Fibroblast of upper back skin (primary cell): Measurements from ENCODE around the gene BAZ2B.

ENCODE experiments used
- DNase-seq: peaks from one replicate; pipeline ENCODE4 v3.0.0-alpha.2; 2013

BAZ2B gene

GRCh38 chr2:159518321-159519005 is 97.9 kb downstream of the BAZ2B start:
- peak; percentile 7 for DNase-seq

- peak; percentile 6 for DNase-seq
Measured at GRCh38 chr2:159516241-159516758, 100.0 kb downstream of the BAZ2B start.

GRCh38 chr2:159515441-159515840 is 100.9 kb downstream of the BAZ2B start:
- no peak for DNase-seq

- no peak for DNase-seq
Measured at GRCh38 chr2:159513745-159514144, 102.6 kb downstream of the BAZ2B start.

- DNase-seq: no peak
Measured at GRCh38 chr2:159508140-159508539, 108.2 kb downstream of the BAZ2B start.

GRCh38 chr2:159506764-159507440 is 109.4 kb downstream of the BAZ2B start:
- DNase-seq: peak; percentile 3

- DNase-seq: no peak
Measured at GRCh38 chr2:159506202-159506601, 110.1 kb downstream of the BAZ2B start.

GRCh38 chr2:159505196-159505595 is 111.2 kb downstream of the BAZ2B start:
- peak; percentile 69 for DNase-seq

GRCh38 chr2:159501743-159502142 is 114.6 kb downstream of the BAZ2B start:
- DNase-seq: no peak

GRCh38 chr2:159497847-159498246 is 118.5 kb downstream of the BAZ2B start:
- no peak for DNase-seq

- DNase-seq: peak; percentile 94
Measured at GRCh38 chr2:159497256-159497655, 119.1 kb downstream of the BAZ2B start.

- no peak for DNase-seq
Measured at GRCh38 chr2:159489476-159489875, 126.9 kb downstream of the BAZ2B start.

- no peak for DNase-seq
Measured at GRCh38 chr2:159484532-159484931, 131.8 kb downstream of the BAZ2B start.

GRCh38 chr2:159476329-159476728 is 140.0 kb downstream of the BAZ2B start:
- no peak for DNase-seq

- no peak for DNase-seq
Measured at GRCh38 chr2:159475793-159476192, 140.6 kb downstream of the BAZ2B start.

GRCh38 chr2:159471340-159471739 is 145.0 kb downstream of the BAZ2B start:
- DNase-seq: no peak

GRCh38 chr2:159468257-159468656 is 148.1 kb downstream of the BAZ2B start:
- DNase-seq: no peak

GRCh38 chr2:159462961-159463360 is 153.4 kb downstream of the BAZ2B start:
- DNase-seq: no peak

GRCh38 chr2:159462201-159462785 is 154.1 kb downstream of the BAZ2B start:
- DNase-seq: no peak

- DNase-seq: no peak
Measured at GRCh38 chr2:159461076-159461475, 155.3 kb downstream of the BAZ2B start.

GRCh38 chr2:159460227-159460626 is 156.1 kb downstream of the BAZ2B start:
- no peak for DNase-seq

GRCh38 chr2:159459279-159459678 is 157.1 kb downstream of the BAZ2B start:
- DNase-seq: no peak

GRCh38 chr2:159457589-159457988 is 158.8 kb downstream of the BAZ2B start:
- DNase-seq: no peak
